Spinal cord (tissue), 10 donors: ENCODE results near the gene TMEM150C. TPM values are rescaled to one million over a fixed set of nuclear protein-coding genes. Genes with fewer than 3 reads are reported as not detected.
A peak's percentile ranks its signal among the peaks of the same experiment; 100 is the strongest.
"Not testable (repeated sequence)": the region's sequence is repeated elsewhere in the genome, so short reads cannot be mapped to it uniquely, and the experiment has no call there.

ENCODE experiments used
- DNase-seq, 6 donors: peaks; one replicate each; pipeline versions ENCODE4 v3.0.0 to v3.0.0-alpha.2; 2013 to 2015; ENCODE audit warnings: low spot score in 6 of 6, low read depth in 4 of 6
- H3K27ac ChIP-seq: one replicate; pipeline ENCODE4 v1.5.1; 2013; ENCODE audit warnings: low read depth, low read length, control low read depth
- H3K27me3 ChIP-seq: one replicate; pipeline ENCODE4 v1.6.1; 2013; ENCODE audit warnings: low read length; ENCODE audit not compliant: control insufficient read depth, insufficient read depth
- H3K36me3 ChIP-seq: one replicate; pipeline ENCODE4 v1.6.1; 2013; ENCODE audit warnings: low read length; ENCODE audit not compliant: control insufficient read depth, insufficient read depth
- H3K4me1 ChIP-seq: one replicate; pipeline ENCODE4 v1.6.1; 2013; ENCODE audit warnings: low read length; ENCODE audit not compliant: control insufficient read depth, insufficient read depth
- H3K4me3 ChIP-seq: one replicate; pipeline ENCODE4 v1.5.1; 2013; ENCODE audit warnings: low read depth, low read length, control low read depth
- H3K9me3 ChIP-seq: one replicate; pipeline ENCODE4 v1.6.1; 2013; ENCODE audit warnings: low read length; ENCODE audit not compliant: control insufficient read depth, insufficient read depth
- WGBS: methylation state at CpG from one replicate; pipeline ENCODE4 v1.1.5; 2013; ENCODE audit warnings: missing lambda C conversion rate; ENCODE audit not compliant: insufficient coverage; 5-methylcytosine and 5-hydroxymethylcytosine counted together
- polyA plus RNA-seq, 2 donors: library from polyadenylated mRNA; unstranded; fragments of 120-200 nt; gene quantifications; one replicate each; pipeline ENCODE4 v1.2.1, GENCODE V29; 2013; ENCODE audit not compliant: insufficient read length in 2 of 2
- total RNA-seq, 2 donors: library from RNA; depleted of rRNA in 1 of 2; stranded (reverse); fragments of 120-200 nt in 1 of 2; fragments of >200 nt in 1 of 2; gene quantifications; one replicate each; pipeline versions ENCODE4 v1.2.3 to v1.2.4, GENCODE V29; 2013 to 2014
- donor health status: healthy.

Gene TMEM150C
- total and polyA plus RNA-seq, 4 donors: 16.8 to 30.1 (median 23.5) TPM

- no peak overlapping the region for H3K27ac ChIP-seq
- no peaks in the 10 kb centered on the region for H3K9me3 ChIP-seq
- H3K36me3 ChIP-seq: no peaks in the 10 kb centered on the region
- H3K4me3 ChIP-seq: no peak overlapping the region
- no peaks in the 10 kb centered on the region for H3K4me1 ChIP-seq
- DNase-seq: no peak
- WGBS: no CpG with 5 or more reads among the region's 1 CpG
- no peaks in the 10 kb centered on the region for H3K27me3 ChIP-seq
Measured at GRCh38 chr4:82489076-82489475, 72.7 kb downstream of the TMEM150C start.

GRCh38 chr4:82484996-82485783, 76.6 kb downstream of the TMEM150C start:
- 83% methylated on average over 13 of the region's 14 CpGs for WGBS
- DNase-seq: peak in 1 of 6 donors; percentile 63
- Histone ChIP-seq H3K4me1 (no peaks in the 10 kb centered on the region), H3K27ac (no peak overlapping the region), H3K4me3 (no peak overlapping the region), H3K27me3 (no peaks in the 10 kb centered on the region), H3K36me3 (no peaks in the 10 kb centered on the region), H3K9me3 (no peaks in the 10 kb centered on the region)

- H3K36me3 ChIP-seq: no peaks in the 10 kb centered on the region
- H3K4me1 ChIP-seq: no peaks in the 10 kb centered on the region
- DNase-seq: no peak
- H3K9me3 ChIP-seq: no peaks in the 10 kb centered on the region
- no peak overlapping the region for H3K27ac ChIP-seq
- 93% methylated on average over 4 of the region's 6 CpGs for WGBS
- no peaks in the 10 kb centered on the region for H3K27me3 ChIP-seq
- H3K4me3 ChIP-seq: no peak overlapping the region
Measured at GRCh38 chr4:82482387-82482786, 79.4 kb downstream of the TMEM150C start.

- H3K4me3 ChIP-seq: no peak overlapping the region
- DNase-seq: peak in 1 of 6 donors; percentile 90
- 64% methylated on average over 5 of the region's 6 CpGs for WGBS
Measured at GRCh38 chr4:82481506-82481840, 80.3 kb downstream of the TMEM150C start.

GRCh38 chr4:82480771-82481505, 80.8 kb downstream of the TMEM150C start:
- Histone ChIP-seq H3K27ac (no peak overlapping the region), H3K27me3 (no peaks in the 10 kb centered on the region), H3K36me3 (no peaks in the 10 kb centered on the region), H3K4me1 (no peaks in the 10 kb centered on the region), H3K9me3 (no peaks in the 10 kb centered on the region), H3K4me3 (no peak overlapping the region)
- WGBS: 92% methylated on average over 8 of the region's 10 CpGs
- DNase-seq: no peak

More at GRCh38 chr4:82481506-82481840, 80.3 kb downstream of the TMEM150C start:
- H3K4me1 ChIP-seq: no peaks in the 10 kb centered on the region
- H3K27me3 ChIP-seq: no peaks in the 10 kb centered on the region
- H3K36me3 ChIP-seq: no peaks in the 10 kb centered on the region
- H3K27ac ChIP-seq: no peak overlapping the region
- H3K9me3 ChIP-seq: no peaks in the 10 kb centered on the region

GRCh38 chr4:82479562-82479961, 82.2 kb downstream of the TMEM150C start:
- WGBS: 97% methylated on average over 14 of the region's 14 CpGs
- no peaks in the 10 kb centered on the region for H3K36me3 ChIP-seq
- H3K4me1 ChIP-seq: no peaks in the 10 kb centered on the region
- no peak overlapping the region for H3K27ac ChIP-seq
- H3K4me3 ChIP-seq: no peak overlapping the region
- H3K27me3 ChIP-seq: no peaks in the 10 kb centered on the region
- DNase-seq: no peak
- no peaks in the 10 kb centered on the region for H3K9me3 ChIP-seq

GRCh38 chr4:82477469-82477868, 84.3 kb downstream of the TMEM150C start:
- H3K4me3 ChIP-seq, H3K27me3 ChIP-seq, H3K36me3 ChIP-seq, DNase-seq, H3K4me1 ChIP-seq, H3K9me3 ChIP-seq, H3K27ac ChIP-seq: not testable (repeated sequence)
- 86% methylated on average over 9 of the region's 9 CpGs for WGBS

- not testable (repeated sequence) for H3K27me3 ChIP-seq, H3K27ac ChIP-seq, DNase-seq, H3K36me3 ChIP-seq, H3K4me3 ChIP-seq, H3K4me1 ChIP-seq, H3K9me3 ChIP-seq
- whole genome bisulfite sequencing: 95% methylated on average over 5 of the region's 7 CpGs
Measured at GRCh38 chr4:82475931-82476330, 85.9 kb downstream of the TMEM150C start.

GRCh38 chr4:82473621-82474164, 88.1 kb downstream of the TMEM150C start:
- DNase-seq: no peak
- Histone ChIP-seq H3K9me3 (no peaks in the 10 kb centered on the region), H3K27ac (no peak overlapping the region), H3K27me3 (no peaks in the 10 kb centered on the region), H3K4me1 (no peaks in the 10 kb centered on the region), H3K4me3 (no peak overlapping the region), H3K36me3 (no peaks in the 10 kb centered on the region)
- WGBS: 98% methylated on average over 12 of the region's 15 CpGs
